Stimulated activated CD4-positive, alpha-beta T cell treated with anti-CD3 and anti-CD28 coated beads, Interleukin-2, amount 100 ng/mL, for 4 hours (primary cell): ENCODE data around the gene INPP5D.
"Not testable (repeated sequence)": the region's sequence is repeated elsewhere in the genome, so short reads cannot be mapped to it uniquely, and the experiment has no call there.

Experiments
- DNase-seq: peaks from one replicate; pipeline ENCODE4 v3.0.0-alpha.2; 2020; ENCODE audit warnings: low read depth

INPP5D gene

GRCh38 chr2:233093721-233094120 is 33.6 kb downstream of the INPP5D start:
- DNase-seq, result no peak

- DNase-seq, result no peak
Measured at GRCh38 chr2:233094614-233095013, 34.5 kb downstream of the INPP5D start.

DNA sequence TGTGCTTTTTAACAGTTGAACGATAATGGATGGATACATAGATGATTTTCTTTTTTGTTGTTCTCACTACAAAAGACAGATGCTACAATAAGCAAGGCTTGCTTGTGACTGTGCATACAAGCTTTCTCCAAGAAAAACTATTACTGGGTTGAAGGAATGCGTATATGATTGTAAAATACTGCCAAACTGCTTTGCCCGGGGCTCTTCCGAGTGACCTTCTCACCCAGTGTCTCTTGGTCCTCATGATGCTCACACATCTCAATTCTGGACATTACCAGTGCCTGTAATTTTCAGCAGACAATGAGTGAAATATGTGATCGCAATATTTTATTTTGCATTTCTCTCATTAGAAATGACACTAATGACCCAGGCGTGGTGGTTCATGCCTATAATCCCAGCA is 35.9 kb downstream of the INPP5D start:
- DNase-seq, result no peak

- no peak for DNase-seq
Measured at GRCh38 chr2:233098618-233099017, 38.5 kb downstream of the INPP5D start.

- DNase-seq, result not testable (repeated sequence)
Measured at GRCh38 chr2:233099820-233100191, 39.7 kb downstream of the INPP5D start.

DNA sequence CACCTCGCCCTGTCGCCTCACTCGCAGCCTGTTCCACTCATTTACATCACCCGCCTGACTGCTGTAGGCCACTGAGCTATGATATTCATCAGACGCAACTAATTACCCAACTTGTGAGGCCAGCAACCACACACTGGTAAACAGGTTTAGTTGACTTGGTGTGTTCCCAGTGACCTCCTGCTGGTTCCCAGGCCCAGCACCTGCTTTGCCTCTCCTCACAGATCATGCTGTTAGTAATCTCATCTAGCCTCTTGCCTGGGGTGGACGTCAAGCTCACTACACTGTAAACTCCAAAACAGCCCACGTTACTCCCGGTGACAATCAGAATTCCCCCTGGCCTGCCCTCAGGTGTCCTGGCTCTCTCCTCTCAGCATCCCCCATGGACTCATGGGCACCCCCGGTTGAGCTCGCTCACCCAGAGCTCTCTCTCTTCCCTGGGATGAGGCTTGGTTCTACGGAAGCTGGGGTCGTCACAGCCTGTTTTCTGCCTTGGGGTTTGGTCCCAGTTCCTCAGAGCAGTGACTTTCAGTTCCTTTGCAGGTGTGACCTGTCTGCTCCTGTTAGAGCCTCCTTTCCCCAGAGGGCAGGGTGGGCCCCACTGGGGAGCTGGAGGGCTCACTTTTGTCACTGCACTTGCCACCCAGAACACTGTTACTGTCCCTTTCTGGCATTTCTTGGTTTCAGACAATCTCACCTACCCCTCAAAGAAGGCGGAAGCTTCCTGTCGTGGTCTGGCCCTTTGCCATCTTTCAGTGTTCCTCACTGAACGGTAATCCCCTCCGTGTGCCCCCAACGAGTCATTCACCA is 40.3 kb downstream of the INPP5D start:
- no peak for DNase-seq

- DNase-seq, result no peak
Measured at GRCh38 chr2:233101141-233101540, 41.0 kb downstream of the INPP5D start.

- no peak for DNase-seq
Measured at GRCh38 chr2:233101816-233102215, 41.7 kb downstream of the INPP5D start.

- no peak for DNase-seq
Measured at GRCh38 chr2:233105156-233105895, 45.2 kb downstream of the INPP5D start.

DNA sequence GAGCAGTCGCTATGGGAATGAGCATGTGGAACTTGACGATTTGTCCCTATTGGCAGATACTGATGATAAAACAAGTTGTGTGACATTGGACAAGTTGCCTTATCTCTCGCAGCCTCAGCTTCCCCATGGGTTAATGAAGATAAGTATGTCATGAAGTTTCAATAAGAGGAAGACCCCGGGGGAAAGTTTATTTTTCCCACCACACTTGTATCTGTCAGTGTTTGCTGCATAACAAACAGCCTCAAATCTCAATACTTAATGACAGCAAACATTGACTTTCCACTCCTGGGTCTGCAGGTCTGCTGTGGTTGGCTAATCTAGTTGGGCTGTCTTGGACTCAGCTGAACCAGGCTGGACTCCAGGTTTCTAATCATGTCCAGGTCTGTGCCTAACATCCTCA is 45.8 kb downstream of the INPP5D start:
- no peak for DNase-seq

DNA sequence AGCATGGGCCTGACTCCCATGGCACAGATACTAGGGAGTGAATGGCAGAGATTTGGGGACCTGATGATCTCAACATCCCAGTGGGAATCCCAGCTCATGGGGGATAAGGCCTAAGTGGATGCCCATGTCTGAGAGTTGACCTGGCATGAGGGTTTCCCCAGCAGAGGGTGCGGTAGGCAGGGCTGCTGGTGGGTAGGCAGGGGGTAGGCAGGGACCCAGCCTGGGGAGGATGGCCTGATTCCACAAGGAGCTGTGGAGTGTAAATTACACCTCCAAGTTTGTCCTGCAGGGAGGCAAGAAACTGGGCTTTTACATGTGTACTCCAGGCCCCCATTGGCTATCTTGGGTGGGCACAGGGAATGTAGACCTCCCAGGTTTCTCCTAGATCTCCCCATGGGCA is 46.9 kb downstream of the INPP5D start:
- DNase-seq, result no peak

- DNase-seq, result no peak
Measured at GRCh38 chr2:233107831-233108300, 47.7 kb downstream of the INPP5D start.

- no peak for DNase-seq
Measured at GRCh38 chr2:233108611-233109490, 48.7 kb downstream of the INPP5D start.

GRCh38 chr2:233111427-233111826 is 51.3 kb downstream of the INPP5D start:
- DNase-seq, result no peak

DNA sequence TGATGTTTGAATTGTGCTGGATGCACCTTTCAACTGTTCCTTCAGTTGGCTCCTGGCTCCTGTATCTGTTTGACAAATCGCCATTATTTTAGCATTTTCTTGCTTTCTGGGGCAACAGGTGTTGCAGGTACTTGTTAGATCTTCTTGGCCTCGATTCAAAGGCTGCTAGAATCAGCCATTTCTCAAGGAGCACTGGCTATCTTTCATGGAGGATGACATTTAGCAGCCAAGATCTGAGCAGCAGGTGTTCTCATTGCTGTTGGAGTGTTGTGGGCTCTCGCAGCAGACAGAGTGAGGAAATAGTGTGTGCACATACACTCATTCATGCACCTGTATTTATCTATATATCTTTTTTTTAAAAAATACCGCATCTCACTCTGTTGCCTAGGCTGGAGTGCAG is 52.2 kb downstream of the INPP5D start:
- DNase-seq, result no peak

- DNase-seq, result no peak
Measured at GRCh38 chr2:233112776-233113452, 52.8 kb downstream of the INPP5D start.

GRCh38 chr2:233114421-233114861 is 54.3 kb downstream of the INPP5D start:
- DNase-seq, result no peak

- DNase-seq, result no peak
Measured at GRCh38 chr2:233115121-233115520, 55.0 kb downstream of the INPP5D start.

- DNase-seq, result no peak
Measured at GRCh38 chr2:233115741-233116140, 55.6 kb downstream of the INPP5D start.

GRCh38 chr2:233116946-233117345 is 56.8 kb downstream of the INPP5D start:
- DNase-seq, result no peak

GRCh38 chr2:233117351-233117750 is 57.2 kb downstream of the INPP5D start:
- no peak for DNase-seq
